ENCODE data around the gene COL8A1. TPM values are rescaled to one million over a fixed set of nuclear protein-coding genes. Genes with fewer than 3 reads are reported as not detected.

Gene COL8A1
- total RNA-seq, 1 experiment from 2014 or later = 0.87 TPM

DNA sequence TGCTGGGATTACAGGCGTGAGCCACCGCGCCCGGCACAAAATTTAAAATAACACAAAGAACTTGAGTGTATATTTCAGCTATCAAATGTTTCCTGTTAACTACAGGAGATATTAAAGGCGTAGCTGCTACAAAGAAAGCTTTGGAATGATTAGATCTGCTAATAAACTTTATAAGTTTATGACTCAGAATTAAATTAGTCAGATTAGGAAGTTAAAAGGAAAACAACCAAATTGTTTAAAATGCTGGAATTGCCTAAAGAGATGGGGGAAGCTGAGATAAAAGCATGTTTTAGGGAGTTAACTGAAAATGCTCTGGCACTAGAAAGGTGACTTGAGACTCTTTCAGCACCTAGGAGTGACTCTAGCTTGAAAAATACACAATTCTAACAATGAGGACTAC, 58.9 kb downstream of the COL8A1 start (continued):
- TF ChIP-seq E2F4 (CRISPR knock-in tag; IDR thresholded peaks at IDR 0.05; ENCODE audit: borderline replicate concordance, low read depth) (no peak), NFYB (CRISPR knock-in tag; conservative IDR thresholded peaks at IDR 0.05; ENCODE audit: low read depth) (no peak), MYBL2 (CRISPR knock-in tag; IDR thresholded peaks at IDR 0.05) (no peak)

- POLR2A ChIA-PET = interaction anchor here (1.0 kb wide), 1 partner anchor 48 kb away, joined by 3 read pairs; no protein-coding TSS in a partner anchor
- CTCF ChIA-PET = no interaction called here
- no peak for ATAC-seq
Observed at GRCh38 chr3:99698932-99699331, 60.5 kb downstream of the COL8A1 start.

More at GRCh38 chr3:99698932-99699331, 60.5 kb downstream of the COL8A1 start:
- TF ChIP-seq CREB1 (CRISPR knock-in tag; IDR thresholded peaks at IDR 0.05) (no peak), ATF2 (CRISPR knock-in tag; IDR thresholded peaks at IDR 0.05; ENCODE audit: borderline replicate concordance, low read depth) (no peak), RELA (CRISPR knock-in tag; IDR thresholded peaks at IDR 0.05; ENCODE audit: borderline replicate concordance) (no peak), OVOL2 (CRISPR knock-in tag; IDR thresholded peaks at IDR 0.05; ENCODE audit: borderline replicate concordance) (no peak), SOX15 (CRISPR knock-in tag; IDR thresholded peaks at IDR 0.05) (no peak), RORB (CRISPR knock-in tag; IDR thresholded peaks at IDR 0.05) (no peak), ATF3 (CRISPR knock-in tag; conservative IDR thresholded peaks at IDR 0.05) (no peak), ATF1 (CRISPR knock-in tag; IDR thresholded peaks at IDR 0.05) (no peak), ARID4B (CRISPR knock-in tag; IDR thresholded peaks at IDR 0.05; ENCODE audit: borderline replicate concordance) (no peak), NR3C1 (CRISPR knock-in tag; conservative IDR thresholded peaks at IDR 0.05; ENCODE audit: low read depth) (no peak), ZNF219 (CRISPR knock-in tag; IDR thresholded peaks at IDR 0.05; ENCODE audit: borderline replicate concordance) (no peak)
- TF ChIP-seq, protein P1, sequence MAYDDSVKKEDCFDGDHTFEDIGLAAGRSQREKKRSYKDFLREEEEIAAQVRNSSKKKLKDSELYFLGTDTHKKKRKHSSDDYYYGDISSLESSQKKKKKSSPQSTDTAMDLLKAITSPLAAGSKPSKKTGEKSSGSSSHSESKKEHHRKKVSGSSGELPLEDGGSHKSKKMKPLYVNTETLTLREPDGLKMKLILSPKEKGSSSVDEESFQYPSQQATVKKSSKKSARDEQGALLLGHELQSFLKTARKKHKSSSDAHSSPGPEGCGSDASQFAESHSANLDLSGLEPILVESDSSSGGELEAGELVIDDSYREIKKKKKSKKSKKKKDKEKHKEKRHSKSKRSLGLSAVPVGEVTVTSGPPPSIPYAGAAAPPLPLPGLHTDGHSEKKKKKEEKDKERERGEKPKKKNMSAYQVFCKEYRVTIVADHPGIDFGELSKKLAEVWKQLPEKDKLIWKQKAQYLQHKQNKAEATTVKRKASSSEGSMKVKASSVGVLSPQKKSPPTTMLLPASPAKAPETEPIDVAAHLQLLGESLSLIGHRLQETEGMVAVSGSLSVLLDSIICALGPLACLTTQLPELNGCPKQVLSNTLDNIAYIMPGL (CRISPR knock-in tag; IDR thresholded peaks at IDR 0.05) = no peak
- H3K4me3 Mint-ChIP-seq = no peak overlapping the region
- H3K27ac Mint-ChIP-seq = no peak overlapping the region
- H3K9me3 Mint-ChIP-seq = peaks cover 5% of the 10 kb centered on the region; the same call in 1 of the 2 replicates
- DNase-seq (ENCODE audit: low spot score) = no peak
- no peaks in the 10 kb centered on the region for H3K4me1 Mint-ChIP-seq
- H3K36me3 Mint-ChIP-seq = no peaks in the 10 kb centered on the region
- H3K27me3 Mint-ChIP-seq (ENCODE audit: low read depth) = no peaks in the 10 kb centered on the region

Measured in WTC11 (cell line).